ENCODE measurements around the gene SCYGR2. TPM values are rescaled to one million over a fixed set of nuclear protein-coding genes. Genes with fewer than 3 reads are reported as not detected.

SCYGR2 gene
- total RNA-seq, 3 donors from 2014 or later: not detected

GRCh38 chr2:227614740-227615139, 16.0 kb downstream of the SCYGR2 start, which contains the start of gene SCYGR3:
SCYGR3 (minus strand) TSS chr2:227614840; CDS start chr2:227614840, 0 bp downstream.
- Histone ChIP-seq H3K27me3 (peaks cover 0 to 7% of the 10 kb centered on the region in 2 donors), H3K4me1 (no peaks in the 10 kb centered on the region), H3K4me3 (no peak within 1 kb of the TSS), H3K9me3 (no peaks in the 10 kb centered on the region), H3K27ac (no peak within 1 kb of the TSS), H3K36me3 (no peaks in the 10 kb centered on the region)
- DNase-seq (ENCODE audit: low spot score in 2 of 2): no peak
- intact Hi-C loops (cut with DNase I; ENCODE audit: low total_unique reads): no loop called here
- TF ChIP-seq POLR2A (IDR thresholded peaks at IDR 0.05): no peak
- TF ChIP-seq POLR2AphosphoS5 (IDR thresholded peaks at IDR 0.05): no peak
- TF ChIP-seq CTCF (IDR thresholded peaks at IDR 0.05): no peak

GRCh38 chr2:227615181-227615580, 16.5 kb downstream of the SCYGR2 start:
- no peak for DNase-seq (ENCODE audit: low spot score in 2 of 2)
- Histone ChIP-seq H3K4me3 (no peak overlapping the region), H3K27ac (no peak overlapping the region), H3K4me1 (no peaks in the 10 kb centered on the region), H3K36me3 (no peaks in the 10 kb centered on the region), H3K27me3 (peaks cover 0 to 7% of the 10 kb centered on the region in 2 donors), H3K9me3 (no peaks in the 10 kb centered on the region)
- TF ChIP-seq CTCF (IDR thresholded peaks at IDR 0.05): no peak
- TF ChIP-seq POLR2A (IDR thresholded peaks at IDR 0.05): no peak
- no peak for TF ChIP-seq POLR2AphosphoS5 (IDR thresholded peaks at IDR 0.05)
- intact Hi-C loops (cut with DNase I; ENCODE audit: low total_unique reads): no loop called here

- Histone ChIP-seq H3K36me3 (no peaks in the 10 kb centered on the region), H3K9me3 (no peaks in the 10 kb centered on the region), H3K4me3 (no peak overlapping the region), H3K4me1 (no peaks in the 10 kb centered on the region), H3K27me3 (peaks cover 0 to 7% of the 10 kb centered on the region in 2 donors), H3K27ac (no peak overlapping the region)
- no peak for TF ChIP-seq CTCF (IDR thresholded peaks at IDR 0.05)
- no peak for TF ChIP-seq POLR2A (IDR thresholded peaks at IDR 0.05)
- TF ChIP-seq POLR2AphosphoS5 (IDR thresholded peaks at IDR 0.05): no peak
- intact Hi-C loops (cut with DNase I; ENCODE audit: low total_unique reads): no loop called here
- no peak for DNase-seq (ENCODE audit: low spot score in 2 of 2)
Measured at GRCh38 chr2:227615906-227616305, 17.2 kb downstream of the SCYGR2 start.

GRCh38 chr2:227616631-227617030, 17.9 kb downstream of the SCYGR2 start:
- Histone ChIP-seq H3K4me1 (no peaks in the 10 kb centered on the region), H3K27me3 (peaks cover 0 to 7% of the 10 kb centered on the region in 2 donors), H3K36me3 (no peaks in the 10 kb centered on the region), H3K27ac (no peak overlapping the region), H3K9me3 (no peaks in the 10 kb centered on the region), H3K4me3 (no peak overlapping the region)
- TF ChIP-seq POLR2AphosphoS5 (IDR thresholded peaks at IDR 0.05) (no peak), CTCF (IDR thresholded peaks at IDR 0.05) (no peak), POLR2A (IDR thresholded peaks at IDR 0.05) (no peak)
- intact Hi-C loops (cut with DNase I; ENCODE audit: low total_unique reads): no loop called here
- DNase-seq (ENCODE audit: low spot score in 2 of 2): no peak

- Histone ChIP-seq H3K4me3 (no peak within 1 kb of the TSS), H3K4me1 (no peaks in the 10 kb centered on the region), H3K9me3 (no peaks in the 10 kb centered on the region), H3K36me3 (no peaks in the 10 kb centered on the region), H3K27ac (no peak within 1 kb of the TSS), H3K27me3 (peaks cover 0 to 7% of the 10 kb centered on the region in 2 donors)
- TF ChIP-seq POLR2A (IDR thresholded peaks at IDR 0.05) (no peak), POLR2AphosphoS5 (IDR thresholded peaks at IDR 0.05) (no peak), CTCF (IDR thresholded peaks at IDR 0.05) (no peak)
- intact Hi-C loops (cut with DNase I; ENCODE audit: low total_unique reads): no loop called here
- DNase-seq (ENCODE audit: low spot score in 2 of 2): no peak
Measured at GRCh38 chr2:227617316-227618230, 18.9 kb downstream of the SCYGR2 start, which contains the start of gene SCYGR4. SCYGR4 (plus strand) TSS chr2:227617498; CDS start chr2:227617498, 0 bp downstream.

All from breast epithelium (tissue), 4 donors.